NCI-H82 (cell line): ENCODE measurements around the gene RRP8.

ENCODE experiments used
- DNase-seq: peaks from one replicate; lab custom pipeline; 2025; lab: John Stamatoyannopoulos, UW

Gene RRP8

GRCh38 chr11:6599881-6600390 is 3.5 kb downstream of the RRP8 start:
- DNase-seq, result no peak

DNA sequence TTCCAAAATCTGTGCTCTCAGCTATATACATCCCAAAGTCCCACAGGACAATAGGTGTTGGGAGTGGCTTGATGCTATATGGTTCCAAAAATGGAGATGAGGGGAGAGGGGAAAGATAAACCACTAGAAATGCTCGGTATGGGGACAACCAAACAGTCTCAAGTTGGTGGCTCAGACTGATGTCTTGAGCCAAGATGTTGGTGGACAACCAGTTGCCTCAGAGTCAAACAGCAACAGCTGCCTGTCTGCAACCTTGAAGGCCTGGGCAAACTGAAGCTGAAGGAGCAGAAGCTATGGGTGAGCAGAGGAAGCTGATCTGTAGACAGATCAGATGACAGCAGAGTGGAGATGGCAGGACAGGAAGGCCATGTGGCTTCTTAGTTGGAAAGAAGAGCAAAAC is 4.0 kb downstream of the RRP8 start:
- DNase-seq, result no peak

DNA sequence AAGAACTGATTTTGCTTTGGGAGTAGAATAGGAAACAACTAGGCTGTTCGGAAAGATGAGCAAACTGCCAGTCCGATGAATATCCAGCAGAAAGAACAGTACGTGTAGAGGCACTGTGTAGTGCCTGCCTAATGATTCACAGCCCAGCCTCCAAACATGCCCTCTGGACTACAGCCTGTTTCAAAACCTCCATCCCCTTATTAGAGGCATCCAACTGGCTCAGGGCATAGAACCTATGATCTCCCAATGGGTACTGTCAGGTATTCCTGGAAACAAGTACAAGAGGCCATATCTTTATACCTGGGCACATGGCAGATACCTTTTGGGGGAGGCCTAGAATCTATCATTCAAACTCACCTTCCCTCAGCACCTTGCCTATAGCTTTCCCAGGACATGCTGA is 4.9 kb downstream of the RRP8 start:
- DNase-seq, result no peak

DNA sequence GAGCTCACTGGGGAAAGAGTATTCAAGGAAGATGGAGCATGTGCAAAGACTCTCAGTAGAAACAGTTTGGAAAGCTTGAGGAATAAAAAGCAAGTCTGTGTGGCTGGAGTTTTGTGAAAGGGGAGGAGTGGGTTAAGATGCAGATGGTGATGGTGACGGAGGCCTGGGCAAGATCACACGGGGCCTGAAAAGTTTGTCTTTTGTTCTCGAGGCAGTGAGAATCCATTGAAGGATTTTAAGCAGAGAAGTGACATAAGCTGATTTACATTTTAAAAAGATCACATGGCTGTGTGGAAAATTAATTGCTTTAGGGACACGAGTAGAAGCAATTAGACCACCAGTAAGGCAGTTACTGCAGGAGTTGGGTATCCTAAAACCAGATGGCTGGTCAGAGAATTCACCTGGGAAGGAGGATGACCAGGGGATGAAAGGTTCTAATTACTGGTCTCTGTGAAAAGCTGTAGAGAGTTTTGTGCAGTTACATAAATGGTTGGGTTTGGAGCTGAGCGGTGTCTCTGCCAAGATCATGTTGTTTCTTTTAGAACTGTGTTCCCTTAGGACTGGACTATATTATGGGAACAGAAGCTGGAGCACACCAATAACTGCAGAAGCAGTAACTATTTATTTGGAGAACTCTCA is 7.1 kb downstream of the RRP8 start:
- peak; percentile 79 for DNase-seq

DNA sequence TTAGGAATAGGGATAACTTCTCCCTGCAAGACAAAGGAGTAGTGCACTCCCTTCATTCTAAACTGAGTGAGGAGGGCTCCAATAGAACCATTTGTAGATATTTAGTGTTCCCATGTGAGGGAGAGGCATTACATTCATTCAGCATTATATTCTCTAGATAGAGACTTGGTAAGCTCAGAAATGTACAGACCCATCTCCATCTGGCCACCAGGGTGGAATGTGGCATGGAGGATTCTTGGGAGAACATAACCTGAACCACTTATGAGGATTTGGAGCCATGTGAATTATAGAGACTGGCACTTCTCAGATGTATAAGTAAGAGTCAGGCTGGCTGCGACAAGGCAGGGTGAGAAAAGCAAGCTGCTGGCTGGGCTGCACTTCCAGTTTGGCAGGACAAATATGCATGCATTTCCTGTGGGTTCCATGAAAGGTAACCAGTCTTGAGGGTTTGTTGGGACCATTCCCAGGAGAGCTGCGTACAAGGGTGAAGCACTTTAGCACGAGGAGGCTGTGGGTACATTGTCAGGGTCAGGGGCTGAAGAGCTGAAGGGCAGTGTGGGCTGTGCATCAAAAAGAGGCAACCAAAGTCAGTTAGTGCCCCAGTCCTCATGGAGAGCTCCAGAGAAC is 9.2 kb downstream of the RRP8 start:
- DNase-seq, result no peak

- no peak for DNase-seq
These were observed 15.4 kb downstream of the RRP8 start for GRCh38 chr11:6588018-6588417.

GRCh38 chr11:6587360-6587953 is 16.0 kb downstream of the RRP8 start:
- no peak for DNase-seq

GRCh38 chr11:6586434-6587359 is 16.7 kb downstream of the RRP8 start:
- DNase-seq, result no peak

DNA sequence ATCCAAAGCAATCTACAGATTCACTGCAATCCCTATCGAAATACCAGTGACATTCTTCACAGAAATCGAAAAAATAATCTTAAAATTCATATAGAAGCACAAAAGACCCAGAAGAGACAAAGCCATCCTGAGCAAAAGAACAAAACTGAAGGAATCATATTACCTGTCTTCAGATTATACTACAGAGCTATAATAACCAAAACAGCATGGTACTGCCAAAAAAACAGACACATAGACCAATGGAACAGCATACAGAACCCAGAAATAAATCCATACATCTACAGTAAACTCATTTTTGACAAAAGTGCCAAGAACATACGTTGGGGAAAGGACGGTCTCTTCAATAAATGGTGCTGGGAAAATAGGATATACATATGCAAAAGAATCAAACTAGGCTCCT is 18.9 kb downstream of the RRP8 start:
- DNase-seq, result no peak

- DNase-seq, result no peak
These were observed 19.8 kb downstream of the RRP8 start for GRCh38 chr11:6583584-6583983.

DNA sequence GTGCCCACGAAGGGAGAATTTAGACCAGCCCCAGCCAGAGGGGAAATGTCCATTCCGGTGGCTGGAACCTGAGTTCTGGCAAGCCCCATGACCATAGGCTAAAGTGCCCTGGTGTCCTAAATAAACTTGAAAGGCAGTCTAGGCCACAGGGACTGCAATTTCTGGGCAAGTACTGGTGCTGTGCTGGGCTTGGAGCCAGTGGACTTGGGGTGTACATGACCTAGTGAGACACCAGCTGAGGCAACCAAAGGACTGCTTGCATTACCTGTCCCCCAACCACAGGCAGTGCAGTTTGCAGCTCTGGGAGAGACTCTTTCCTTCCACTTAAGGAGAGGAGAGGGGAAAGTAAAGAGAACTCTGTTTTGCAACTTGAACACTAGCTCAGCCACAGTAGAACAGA is 23.7 kb downstream of the RRP8 start:
- DNase-seq, result no peak

GRCh38 chr11:6578134-6578533 is 25.3 kb downstream of the RRP8 start:
- DNase-seq, result no peak

GRCh38 chr11:6576471-6577373 is 26.7 kb downstream of the RRP8 start:
- DNase-seq, result peak; percentile 81

DNA sequence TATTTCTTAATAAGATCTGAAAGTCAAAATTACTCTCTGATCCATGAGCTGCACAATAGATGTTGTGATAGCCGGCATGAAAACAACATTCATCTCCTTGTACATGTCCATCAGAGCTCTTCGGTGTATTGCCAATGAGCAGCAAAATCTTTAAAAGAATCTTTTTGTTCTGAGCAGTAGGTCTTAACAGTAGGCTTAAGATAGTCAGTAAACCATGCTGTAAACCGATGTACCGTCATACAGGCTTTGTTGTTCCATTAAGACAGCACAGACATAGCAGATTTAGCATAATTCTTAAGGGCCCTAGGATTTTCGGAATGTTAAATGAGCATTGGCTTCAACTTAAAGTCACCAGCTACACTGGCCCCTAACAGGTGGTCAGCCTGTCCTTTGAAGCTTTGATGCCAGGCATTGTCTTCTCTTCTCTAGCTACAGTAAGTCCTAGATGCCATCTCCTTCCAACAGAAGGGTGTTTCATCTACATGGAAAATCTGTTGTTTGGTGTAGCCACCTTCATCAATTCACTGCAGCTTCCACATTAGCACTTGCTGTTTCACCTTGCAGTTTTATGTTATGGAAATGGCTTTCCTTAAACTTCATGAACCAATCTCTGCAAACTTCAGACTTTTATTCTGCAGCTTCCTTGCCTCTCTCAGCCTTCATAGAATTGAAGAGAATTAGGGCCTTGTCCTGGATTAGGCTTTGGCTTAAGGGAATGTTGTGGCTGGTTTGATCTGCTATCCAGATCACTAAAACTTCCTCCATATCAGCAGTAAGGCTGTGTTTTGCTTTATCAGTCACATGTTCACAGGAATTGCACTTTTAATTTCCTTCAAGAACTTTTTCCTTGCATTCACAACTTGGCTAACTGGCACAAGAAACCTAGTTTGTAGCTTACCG is 28.4 kb downstream of the RRP8 start:
- DNase-seq, result peak; percentile 3

DNA sequence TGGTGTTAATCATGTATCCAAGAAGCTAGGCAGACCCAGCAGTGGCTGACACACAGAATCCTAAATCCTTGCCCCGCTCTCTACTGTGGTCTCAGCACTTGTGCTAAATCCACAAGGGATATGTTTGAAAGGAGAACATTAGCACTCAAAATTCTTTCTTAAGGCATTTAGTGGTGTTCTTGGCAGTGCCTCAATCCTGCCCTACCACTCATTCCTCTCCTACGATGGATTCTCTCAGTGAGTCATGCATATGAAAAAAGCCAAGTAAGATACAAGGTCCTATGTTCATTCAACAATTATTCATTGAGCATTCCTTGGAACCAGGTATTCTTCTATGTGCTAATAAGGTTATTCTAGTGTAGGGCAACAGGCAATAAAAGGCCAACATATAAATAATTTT is 31.2 kb downstream of the RRP8 start:
- no peak for DNase-seq

DNA sequence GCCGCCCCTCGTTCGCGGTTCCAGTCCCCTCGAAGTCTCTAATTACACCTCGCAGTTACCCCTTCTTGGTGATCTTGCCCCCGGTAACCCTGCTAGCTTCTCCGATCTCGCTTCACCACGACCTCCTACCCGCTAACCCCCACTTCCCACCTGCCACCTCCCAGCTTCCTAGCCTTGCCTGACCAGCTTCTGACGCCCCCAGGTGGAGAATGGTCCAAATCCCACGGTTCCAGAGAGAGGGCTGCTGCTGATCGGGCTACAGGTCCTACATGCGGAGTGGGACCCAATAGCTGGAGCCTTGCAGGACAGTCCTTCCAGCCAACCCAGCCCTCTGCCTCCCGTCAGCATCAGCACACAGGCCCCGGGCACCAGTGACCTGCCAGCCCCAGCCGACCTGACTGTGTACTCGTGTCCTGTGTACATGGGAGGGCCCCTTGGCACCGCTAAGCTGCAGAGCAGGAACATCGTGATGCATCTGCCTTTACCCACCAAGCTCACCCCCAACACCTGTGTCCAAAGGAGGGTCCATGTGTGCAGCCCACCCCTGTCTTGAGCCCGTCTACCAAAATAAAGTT is 31.9 kb downstream of the RRP8 start:
- no peak for DNase-seq

DNA sequence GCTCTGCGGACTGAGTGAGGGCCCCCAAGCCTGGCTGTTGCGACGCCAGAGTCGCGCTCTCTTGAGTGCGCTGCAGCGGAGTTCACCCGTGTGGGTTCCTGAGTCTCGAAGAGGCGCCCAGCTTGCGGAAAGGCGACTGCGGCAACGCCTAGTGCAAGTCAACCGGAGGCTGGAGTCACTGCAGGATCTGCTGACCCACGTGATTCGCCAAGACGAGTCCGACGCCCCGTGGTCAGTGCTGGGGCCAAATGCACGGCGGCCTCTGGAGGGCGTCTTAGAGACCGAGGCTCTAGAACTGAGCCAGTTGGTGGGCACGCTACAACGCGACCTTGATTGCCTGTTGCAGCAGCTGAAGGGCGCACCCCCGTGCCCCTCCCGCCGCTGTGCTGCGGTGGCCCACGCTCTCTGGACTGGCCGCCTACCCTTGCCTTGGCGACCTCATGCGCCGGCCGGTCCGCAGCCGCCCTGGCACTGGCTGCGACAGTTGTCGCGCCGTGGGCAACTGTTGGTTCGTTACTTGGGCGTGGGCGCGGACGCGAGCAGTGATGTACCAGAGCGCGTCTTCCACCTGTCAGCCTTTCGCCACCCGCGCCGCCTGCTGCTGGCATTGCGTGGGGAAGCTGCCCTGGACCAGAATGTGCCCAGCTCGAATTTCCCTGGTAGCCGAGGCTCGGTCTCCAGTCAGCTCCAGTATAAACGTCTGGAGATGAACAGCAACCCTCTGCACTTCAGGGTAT is 32.6 kb downstream of the RRP8 start:
- DNase-seq, result no peak

- no peak for DNase-seq
These were observed 33.7 kb downstream of the RRP8 start for GRCh38 chr11:6569706-6570105.
